IPS DF 19.7 (cell line): Measurements from ENCODE around the gene MYF6.

ENCODE experiments used
- DNase-seq: peaks from one replicate; pipeline ENCODE4 v3.0.0-alpha.2; 2013; ENCODE audit warnings: low read depth, low spot score

Gene MYF6

GRCh38 chr12:80756875-80757274 is 49.4 kb downstream of the MYF6 start:
- DNase-seq, result no peak
